GM19468 (cell line): ENCODE measurements around the gene COL10A1.

Experiments used
- ATAC-seq: cut with Tn5 transposase; IDR thresholded peaks from one replicate; pipeline ENCODE4 v1.9.1; 2021; ENCODE audit warnings: mild to moderate bottlenecking, moderate library complexity, moderate number of reproducible peaks; ENCODE audit not compliant: unreplicated experiment; ENCODE audit errors: extremely low read depth

The COL10A1 gene

DNA sequence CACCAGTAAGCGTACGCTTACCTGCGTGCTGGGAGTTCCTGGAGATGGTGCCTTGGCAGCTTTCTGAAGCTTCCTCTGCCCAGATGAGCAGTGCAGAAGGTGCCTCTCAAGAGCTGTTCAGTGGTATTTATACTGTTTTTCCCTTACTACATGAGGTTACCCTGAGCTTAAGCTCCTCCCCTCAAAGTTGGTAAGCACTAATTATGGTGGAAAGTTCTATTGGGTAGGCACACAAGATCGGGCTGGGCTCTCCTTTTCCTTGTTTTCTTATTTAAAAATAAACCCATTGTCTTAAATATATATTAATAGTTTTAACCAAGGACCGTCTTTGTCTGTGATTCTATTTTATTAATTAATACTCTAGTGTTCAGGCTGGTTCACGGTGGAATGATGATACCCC, at the start of gene COL10A1:
Gene COL10A1, minus strand, starts transcription at position 101 of the 400 bp plus-strand sequence. CDS start 640 bp downstream, outside the sequence.
- no peak for ATAC-seq

DNA sequence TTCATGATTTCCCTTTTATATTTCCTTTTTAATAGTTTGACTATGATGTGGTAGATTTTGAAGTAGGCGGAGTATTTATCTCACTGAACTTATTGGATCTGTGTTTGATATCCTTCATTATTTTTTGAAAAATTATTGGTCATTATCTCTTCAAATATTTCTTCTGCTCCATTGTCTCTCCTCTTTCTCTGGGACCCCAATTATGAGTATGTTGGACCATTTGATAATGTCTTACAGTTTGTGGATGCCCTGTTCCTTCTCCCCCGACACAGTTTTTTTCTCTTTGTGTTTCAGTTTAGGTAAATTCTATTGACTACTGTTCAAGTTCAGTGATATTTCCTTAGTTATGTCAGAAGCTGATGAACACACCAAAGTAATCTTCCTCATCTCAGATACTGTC, 49.4 kb upstream of the COL10A1 start:
- ATAC-seq, result no peak

DNA sequence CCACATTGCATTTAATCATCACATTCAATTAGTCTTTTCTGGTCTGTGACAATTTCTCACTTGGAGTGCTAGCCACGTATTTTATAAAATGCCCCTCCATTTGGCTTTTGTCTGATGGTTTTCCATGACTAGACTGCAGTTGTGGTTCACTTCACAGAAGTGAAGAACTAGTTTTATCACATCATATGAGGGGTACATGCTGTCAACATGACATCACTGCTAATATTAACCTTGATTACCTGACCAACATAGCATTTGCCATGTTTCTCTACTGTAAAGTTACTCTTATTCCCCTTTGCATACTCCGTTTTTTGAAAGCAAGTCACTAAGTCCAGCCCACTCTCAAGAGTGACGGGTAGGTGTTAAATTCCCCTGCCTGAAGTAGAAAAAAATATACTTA, 48.0 kb upstream of the COL10A1 start:
- ATAC-seq, result no peak

DNA sequence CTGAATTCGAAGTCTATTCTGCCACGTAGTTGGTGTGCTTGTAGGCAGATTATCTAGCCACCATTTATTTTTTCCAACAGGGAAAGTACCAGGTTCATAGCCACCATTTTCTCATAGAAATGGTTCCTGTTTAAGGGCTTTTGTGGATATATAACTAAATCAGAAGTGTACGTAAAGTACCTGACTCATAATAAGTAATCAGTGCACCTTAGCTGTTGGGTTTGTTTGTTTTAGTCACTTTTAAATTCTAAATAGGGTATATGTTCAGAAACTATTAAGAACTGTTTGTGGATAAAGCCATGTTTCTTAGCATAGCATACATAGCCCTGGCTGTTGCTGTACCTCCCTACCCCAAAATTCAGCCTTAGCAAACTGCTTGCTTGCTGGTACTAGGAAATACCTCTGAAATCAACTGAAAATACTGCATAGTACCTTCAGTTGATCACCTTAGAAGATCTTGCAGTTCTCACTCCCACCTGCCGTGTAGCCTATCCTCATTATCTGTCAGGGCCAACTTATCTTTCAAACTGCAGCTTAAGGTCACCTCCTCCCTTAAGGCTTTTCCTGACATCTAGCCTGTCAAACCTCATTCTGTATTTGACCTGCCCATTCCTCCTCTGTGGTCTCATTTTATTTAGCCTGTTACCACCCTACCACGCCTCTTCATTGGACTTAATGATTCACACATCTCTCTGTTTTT, 44.6 kb upstream of the COL10A1 start:
- ATAC-seq, result no peak

DNA sequence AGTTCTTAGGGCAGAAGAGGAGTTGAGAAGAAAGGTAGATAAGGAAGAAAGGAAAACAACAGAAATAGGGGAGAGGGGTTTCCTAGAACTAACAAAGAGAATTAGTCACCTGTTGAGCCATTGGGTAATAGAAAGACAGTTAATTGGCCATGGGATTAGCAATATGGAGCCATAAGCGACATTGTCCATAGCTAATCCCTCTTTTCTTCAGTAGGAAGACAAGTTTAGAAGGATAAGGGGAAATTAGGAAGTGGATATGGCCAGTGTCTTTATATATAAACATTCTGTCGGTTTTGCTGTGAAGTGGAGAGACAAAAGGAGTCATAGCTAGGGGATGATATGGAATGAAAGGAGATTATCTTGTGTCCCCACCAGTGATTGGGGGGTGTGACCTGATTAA, 43.9 kb upstream of the COL10A1 start:
- no peak for ATAC-seq

DNA sequence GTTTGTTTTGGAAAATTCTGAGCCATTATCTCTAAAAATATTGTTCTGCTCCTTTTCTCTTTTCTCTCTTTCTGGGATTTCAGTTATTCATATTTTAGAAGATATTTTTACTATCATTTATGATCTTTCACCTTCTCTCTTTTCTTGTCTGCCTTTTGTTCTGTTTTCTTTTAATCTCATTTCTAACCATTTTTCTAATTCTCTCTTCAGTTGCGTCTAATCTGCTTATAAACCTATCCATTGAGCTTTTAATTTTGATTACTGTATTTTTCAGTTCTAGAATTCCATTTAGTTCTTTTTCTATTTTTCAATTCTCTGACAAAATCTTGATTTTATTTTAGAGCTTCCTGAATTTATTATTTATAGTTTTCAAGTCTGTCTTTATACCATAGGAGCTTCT, 42.2 kb upstream of the COL10A1 start:
- ATAC-seq, result no peak

DNA sequence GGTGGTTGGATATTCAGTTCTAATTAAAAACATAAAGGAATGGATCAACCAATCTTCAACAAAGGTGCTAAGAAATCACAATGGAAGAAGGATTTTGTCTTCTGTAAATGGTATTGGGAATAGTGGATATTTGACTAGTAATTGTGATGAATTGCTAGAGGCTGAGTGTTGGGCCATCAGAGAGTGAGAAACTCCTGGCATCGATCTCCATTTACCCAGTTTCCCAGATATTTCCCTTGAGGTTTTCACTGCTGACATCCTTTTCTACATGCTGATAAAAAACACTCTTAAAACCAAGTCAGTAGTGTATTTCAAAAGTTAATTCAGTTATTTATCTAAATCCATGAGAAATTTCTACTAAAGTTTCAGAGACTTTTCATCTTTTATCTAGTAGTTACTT, 40.4 kb upstream of the COL10A1 start:
- no peak for ATAC-seq

DNA sequence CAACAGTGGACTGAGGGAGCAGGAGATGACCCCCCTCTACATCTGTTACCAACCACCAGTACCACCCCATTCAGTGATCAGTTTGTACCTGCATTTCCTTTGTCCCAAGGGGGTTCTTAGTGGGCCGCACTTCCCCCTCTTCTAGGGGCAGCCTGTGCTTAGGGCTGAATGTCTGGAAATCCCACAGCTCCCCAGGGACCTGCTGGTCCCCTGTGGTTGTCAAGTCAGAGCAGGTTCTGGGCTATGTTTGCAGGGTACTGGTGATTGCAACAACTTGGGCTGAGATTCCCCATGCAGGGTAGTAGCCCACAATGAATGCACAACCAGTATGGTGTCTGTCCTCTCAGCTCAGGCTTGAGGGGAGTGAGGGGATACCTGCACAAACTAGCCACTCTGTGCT, 39.7 kb upstream of the COL10A1 start:
- no peak for ATAC-seq

DNA sequence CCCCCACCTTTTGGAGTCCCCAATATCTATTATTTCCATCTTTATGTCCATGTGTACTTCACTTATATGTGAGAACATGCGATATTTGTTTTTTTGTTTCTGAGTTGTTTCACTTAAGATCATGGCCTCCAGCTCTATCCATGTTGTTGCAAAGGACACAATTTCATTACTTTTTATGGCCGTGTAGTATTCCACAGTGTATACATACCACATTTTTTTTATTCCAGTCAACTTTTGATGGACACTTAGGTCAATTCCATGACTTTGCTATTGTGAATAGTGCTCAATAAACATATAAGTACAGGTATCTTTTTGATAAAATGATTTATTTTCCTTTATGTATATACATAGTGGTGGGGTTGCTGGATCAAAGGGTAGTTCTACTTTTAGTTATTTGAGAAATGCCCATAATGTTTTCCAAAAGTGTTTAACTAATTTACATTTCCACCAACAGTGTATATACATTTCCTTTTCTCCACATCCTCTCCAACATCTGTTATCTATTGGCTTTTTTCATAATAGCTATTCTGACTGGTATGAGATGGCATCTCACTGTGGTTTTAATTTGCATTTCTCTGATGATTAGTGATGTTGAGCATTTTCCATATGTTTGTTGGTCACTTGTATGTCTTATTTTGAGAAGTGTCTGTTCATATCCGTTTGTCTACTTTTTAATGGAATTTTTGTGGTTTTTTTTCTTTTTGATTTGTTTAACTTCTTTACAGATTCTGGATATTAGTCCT, 34.0 kb upstream of the COL10A1 start:
- ATAC-seq, result no peak

DNA sequence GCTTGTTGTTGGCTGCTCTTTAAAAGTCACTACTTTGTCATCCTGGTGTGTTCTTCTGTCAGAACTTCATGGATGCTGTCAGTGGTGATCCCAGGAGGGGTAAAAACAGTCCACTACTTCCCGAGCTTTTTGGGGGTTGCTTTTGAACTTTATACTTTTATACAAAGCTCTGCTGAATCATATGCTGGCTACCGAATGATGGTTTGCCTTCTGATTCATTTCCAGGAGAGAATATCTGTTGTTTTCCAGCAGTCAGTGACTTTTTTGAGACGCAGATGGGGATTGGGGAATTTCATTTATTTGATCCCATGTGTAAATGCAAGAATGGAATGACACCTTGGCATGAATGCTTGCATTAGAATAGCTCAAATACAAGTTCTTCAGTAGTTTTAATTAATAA, 32.7 kb upstream of the COL10A1 start:
- no peak for ATAC-seq

DNA sequence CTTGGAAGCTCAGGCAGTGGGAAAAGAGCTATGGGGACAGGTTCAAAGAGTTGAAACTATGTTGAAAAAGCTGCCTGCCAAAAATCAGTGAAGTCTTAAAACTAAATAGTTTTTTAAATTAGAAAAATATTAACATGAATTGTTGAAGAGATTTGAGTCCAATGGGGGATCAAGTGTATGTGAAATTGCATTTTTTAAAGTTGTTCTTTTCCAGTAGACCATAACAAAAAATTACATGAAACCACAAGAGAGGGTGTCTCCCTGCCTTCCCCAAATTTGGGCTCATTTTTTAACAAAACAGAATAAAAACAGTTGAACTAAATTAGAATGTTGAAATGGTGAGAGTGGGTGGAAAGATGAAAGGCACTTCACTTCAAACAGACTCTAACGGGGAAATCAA, 31.5 kb upstream of the COL10A1 start:
- no peak for ATAC-seq

DNA sequence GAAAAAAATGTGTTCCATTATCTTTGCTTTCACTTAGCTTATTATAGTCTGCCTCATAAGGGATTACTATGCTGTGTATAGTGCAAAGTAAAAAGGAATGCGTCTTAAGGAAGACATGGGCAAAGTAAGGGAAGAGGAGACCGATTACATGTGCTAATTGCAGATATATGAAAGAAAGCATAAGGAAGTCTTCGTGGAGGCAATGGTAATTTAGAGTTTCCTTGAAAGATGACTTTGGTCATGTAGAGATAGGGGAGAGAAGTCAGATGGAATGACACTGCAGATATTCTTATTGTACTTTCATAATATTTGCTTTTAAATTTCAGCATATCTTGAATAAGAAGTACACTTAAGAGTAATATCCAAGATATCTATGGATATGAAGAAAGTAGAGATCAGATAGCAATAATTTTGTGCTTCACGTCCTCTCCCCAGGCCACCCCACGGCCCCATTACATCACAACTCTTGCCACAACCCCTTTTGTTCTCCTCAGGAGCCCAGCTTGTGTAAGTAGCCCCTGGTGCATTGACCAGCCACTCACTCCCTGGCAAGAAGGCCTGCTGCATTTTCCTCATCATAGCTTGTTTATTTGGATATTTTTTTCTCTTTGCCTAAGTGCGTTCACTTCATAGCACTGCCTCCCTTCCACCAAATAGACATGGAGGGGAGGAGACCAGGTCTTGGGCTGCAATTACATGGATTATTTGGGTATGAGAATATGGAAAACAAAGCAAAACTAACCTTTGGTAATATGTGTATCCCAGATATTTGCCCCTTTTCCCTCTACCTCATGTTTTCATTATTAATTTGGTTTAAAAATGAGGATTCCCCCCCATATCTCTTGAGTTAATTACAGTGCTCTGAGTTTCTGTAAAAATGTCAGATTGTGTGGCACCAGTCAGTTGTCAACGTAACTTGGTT, 30.7 kb upstream of the COL10A1 start:
- ATAC-seq, result no peak

DNA sequence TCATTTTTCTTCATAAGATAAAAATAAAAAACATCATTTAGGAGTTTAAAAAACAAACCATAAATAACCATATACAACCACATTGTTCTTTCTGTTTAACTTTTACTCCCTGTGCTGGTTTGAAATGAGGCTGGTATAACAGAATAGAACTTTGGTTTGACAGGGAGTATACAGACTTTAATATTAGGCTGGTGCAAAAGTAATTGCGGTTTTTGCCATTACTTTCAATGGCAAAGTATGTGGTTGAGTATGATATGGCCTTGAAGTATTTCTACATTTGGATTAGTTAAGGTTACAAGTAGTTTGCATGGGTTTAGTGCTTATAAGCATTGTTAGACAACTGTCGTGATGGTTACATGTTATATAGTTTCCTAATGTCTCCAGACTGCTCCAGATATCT, 29.0 kb upstream of the COL10A1 start:
- ATAC-seq, result no peak

DNA sequence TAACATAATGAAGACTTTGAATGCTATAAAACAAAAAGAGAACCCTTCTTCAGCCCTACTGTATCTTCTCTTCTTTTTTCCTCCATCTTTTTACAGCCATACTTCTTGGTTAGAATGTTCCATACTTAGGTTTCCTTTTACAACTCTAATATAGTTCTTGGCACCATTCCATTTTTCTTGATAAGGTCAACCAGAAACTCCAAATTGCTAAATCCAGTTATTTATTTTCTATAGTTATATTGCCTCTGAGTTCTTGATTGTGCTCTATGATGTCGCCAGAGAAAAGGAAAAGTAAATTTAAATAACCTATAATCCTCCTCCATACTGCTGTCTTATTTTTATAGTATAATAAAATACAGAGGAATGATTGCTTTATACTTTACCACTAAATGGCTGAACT, 26.7 kb upstream of the COL10A1 start:
- ATAC-seq, result no peak

DNA sequence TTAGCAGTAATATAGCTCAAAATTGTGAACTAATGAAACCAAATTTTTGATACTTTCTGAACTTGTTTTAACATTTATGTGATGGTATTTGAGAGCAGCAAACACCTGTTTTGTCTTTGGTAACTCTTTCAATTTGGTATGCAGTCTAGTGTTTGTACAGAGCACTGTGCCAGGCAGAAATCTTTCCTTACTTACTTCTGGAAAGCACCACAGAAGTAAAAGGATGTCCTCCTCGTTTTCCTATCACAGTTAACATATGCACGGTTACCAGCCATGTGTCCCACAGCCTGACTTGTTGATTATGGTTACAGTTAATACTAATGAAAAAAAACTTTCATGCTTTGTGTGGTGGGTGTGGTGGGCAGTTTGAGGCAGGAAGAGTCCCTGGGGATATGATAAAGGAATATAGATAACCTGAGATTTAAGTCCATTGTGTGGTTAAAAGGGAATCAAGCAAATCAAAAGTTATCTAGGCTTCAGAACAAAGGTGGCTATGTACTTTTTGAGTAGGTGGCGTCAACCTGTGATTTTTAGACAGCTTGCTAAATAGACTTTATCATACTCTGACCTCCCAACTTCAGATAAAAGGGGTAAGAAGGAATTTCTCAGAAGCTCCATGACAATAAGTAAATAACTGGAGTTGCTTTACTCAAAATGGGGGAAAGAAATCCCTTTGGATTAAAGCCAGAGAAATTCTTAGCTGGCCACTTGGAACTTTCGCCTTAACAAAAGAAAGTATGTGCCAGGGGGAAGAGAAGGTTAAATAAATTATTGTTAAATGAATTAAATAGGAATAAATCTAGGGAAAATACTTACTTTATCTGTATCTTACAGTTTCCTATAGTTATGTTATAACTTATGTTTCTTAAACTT, 20.1 kb upstream of the COL10A1 start:
- ATAC-seq, result no peak

DNA sequence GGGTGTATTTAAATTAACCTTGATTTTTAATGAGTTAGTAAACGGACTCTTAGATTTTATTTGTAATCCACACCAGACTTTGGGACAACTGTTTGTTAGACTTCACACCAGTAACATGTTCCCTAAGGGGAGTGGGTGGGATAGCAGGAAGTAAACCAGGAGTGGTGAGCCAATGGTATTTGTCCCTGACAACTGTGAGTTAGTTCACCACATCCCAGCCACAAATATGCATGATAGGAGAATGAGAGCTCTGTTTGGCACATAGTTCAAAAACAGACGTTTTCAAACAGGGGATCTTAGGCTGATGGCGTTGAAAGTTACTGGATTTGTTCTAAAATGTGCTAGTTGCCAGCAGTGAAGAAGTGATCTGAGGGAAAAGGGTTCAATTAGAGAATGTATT, 18.7 kb upstream of the COL10A1 start:
- no peak for ATAC-seq

DNA sequence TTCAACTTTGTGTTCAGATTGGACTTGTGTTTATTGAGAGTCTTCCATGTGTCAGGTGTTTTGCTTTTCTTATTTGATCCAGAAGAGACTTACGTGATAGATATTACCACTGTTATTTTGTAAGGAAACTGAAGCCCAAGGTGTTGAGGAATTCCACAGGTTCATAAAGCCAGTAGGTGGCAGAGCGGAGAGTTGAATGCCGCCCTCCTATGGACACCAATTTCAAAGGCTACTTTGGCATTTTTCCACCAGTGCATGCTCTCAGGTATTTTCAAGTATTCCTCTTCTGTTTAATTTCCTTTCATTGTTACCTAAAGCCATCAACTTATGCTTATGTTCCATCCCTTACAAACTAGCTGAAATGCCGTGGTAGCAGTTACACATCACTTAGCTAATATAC, 14.0 kb upstream of the COL10A1 start:
- no peak for ATAC-seq

DNA sequence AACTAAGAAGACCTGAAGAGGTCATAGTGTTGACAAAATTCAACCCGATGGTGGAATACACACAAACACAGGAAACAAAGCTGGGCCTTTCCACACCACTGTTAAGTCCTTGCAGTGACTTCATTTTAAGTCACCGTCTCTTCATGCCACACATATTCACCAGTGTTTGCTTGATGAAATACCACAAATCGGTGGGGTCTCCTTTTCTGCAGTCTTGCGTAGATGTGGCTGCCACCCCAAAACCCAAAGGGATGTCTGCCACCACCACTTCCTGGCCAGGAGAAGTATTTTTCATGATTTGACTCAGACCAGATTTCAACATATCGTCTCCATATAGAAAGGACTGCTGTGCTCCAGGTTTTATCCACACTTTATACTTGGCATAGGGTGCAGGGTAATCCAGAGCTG, 11.0 kb upstream of the COL10A1 start:
- no peak for ATAC-seq

DNA sequence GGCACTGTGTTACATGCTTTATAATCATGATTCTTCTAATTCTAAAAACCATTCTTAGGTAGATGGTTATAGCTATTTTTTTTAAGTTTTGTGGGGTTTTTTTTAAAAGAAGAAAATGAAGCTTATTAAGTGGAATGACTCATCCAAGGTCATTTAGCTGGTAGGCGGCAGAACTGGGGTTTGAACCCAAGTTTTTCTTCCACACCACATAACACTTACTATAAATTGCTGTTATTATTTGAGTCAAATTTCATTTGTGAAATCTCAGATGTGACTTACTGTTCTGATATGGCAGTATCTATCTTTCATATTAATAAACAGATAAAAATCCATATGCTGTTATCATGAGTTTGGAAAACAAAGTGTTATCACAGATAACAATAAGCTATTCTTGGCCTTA, 10.4 kb upstream of the COL10A1 start:
- ATAC-seq, result no peak

DNA sequence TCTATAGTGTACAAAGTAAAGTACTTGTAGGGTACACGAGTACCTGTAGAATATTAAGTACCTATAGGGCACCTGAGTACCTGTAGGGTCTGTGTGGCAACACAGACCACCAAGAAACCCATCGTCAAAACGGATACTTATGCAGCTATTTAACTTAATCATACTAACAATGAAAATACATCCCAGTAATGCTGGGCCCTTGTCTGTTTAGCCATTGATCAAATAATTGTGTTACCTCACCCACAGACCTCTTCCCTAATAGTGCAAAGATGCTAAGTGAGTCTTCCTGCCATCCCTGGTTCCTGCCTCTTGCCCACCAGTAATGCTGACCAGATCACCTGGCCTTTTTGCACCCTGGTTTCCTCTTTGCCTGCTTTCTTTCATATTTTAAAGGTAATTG, 7.5 kb upstream of the COL10A1 start:
- no peak for ATAC-seq
